GM21737 (cell line): Measurements from ENCODE around the gene CATSPER3.

Source experiments
- ATAC-seq: cut with Tn5 transposase; IDR thresholded peaks from one replicate; pipeline ENCODE4 v1.9.1; 2021; ENCODE audit warnings: mild to moderate bottlenecking, moderate library complexity; ENCODE audit not compliant: unreplicated experiment

Gene CATSPER3

DNA sequence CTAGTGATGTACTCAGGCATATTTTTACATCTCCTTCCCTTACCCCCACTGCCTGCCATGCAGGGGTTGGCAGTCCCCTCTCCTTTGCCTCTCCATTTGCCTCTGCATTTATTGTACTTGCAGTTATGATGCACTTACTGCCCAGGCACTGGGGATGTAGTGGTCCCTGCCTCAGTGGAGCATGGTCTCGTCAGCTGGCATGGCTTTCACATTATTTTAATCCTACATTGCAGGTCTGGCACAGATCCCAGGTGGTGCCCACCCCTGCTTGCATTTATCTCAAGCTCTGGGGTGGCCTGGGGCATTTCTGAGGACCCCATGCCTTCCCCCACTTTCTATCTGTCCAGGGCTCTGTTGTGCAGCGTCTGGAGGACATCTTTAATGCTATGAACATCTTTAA, 89.5 kb downstream of the CATSPER3 start:
- ATAC-seq: no peak

- no peak for ATAC-seq
Observed at GRCh38 chr5:135058331-135058732, 90.6 kb downstream of the CATSPER3 start.

DNA sequence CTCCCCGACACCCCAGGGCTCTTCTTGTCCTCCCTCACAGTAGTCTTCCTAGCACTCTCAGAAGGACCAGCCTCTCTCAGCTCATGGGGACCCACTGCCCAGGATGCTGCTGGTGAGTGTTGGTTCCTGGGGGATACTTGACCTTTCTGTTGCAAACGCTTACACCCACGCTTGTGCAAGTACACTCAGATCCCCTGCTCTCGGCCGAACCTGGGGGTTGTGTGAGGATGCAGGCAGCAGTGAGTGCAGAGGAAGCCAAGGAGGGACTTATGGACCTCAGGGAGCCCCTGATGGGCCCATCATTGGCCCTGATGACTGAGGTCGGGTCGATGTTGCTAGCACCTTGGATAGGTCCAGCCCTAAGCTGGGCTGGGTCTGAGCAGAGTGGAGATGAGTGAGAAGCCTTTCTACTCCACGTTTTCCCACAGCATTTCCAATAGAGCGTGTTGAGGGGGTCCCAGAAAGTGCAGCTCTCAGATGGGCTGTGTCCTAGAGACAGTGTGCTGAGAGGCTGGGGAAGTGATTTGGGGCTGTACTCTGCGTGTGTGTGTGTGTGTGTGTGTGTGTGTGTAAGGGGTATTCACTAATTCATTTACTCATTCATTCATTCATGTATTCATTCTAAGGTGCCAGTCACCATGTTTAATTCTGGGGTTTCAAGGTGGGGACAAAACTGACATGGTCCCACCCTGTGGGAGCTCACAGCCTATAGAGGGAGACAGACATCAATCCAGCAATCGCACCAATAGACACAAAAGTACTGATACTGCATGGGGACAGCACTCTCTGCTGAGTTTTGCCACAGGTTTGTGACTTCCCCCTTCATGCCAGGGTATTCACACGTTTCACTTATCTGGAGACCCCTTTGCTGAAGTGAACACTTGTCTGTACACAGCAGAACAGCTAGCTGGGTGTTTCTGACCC, 91.6 kb downstream of the CATSPER3 start:
- no peak for ATAC-seq

DNA sequence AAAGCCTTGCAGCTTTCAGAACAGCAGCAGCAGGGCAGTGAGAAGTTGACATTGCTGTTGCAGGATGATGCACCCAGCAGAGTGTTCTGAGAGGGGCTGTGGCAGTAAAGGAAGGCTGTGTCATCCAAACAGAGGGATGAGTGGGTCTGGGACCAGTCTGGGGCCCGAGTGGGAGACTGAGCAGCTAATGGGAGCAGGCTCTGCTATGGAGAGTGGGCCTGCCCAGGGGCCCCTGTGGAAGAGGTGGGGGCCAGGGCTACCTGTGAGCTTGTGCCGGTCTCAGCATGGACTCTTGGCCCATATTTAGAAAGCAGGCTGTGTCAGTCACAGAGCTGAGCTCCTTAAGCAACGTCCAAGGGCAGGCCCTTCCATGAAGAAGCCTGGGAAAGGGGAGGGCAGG, 92.3 kb downstream of the CATSPER3 start:
- ATAC-seq: no peak

GRCh38 chr5:135061001-135061400, 93.3 kb downstream of the CATSPER3 start:
- ATAC-seq: no peak
